T-helper 1 cell (primary cell): Measurements from ENCODE around the gene ACSM3.
"Not testable (repeated sequence)": the region's sequence is repeated elsewhere in the genome, so short reads cannot be mapped to it uniquely, and the experiment has no call there.

Experiments used
- DNase-seq, 5 donors: peaks; one replicate each; pipeline ENCODE4 v3.0.0-alpha.2; 2012 to 2020
- total RNA-seq, 4 donors: gene quantifications; one replicate each; lab custom pipeline; 2026; lab: John Stamatoyannopoulos, UW

The ACSM3 gene
- 5.1 to 8.3 (median 6.2) reads per million in 4 donors for total RNA-seq

GRCh38 chr16:20763461-20764232 lies at the start of gene ACSM3:
ACSM3 (plus strand) TSS chr16:20764014; CDS start chr16:20770035, 6,021 bp downstream.
- DNase-seq: peak; percentile 18 to 78 (median 58)

DNA sequence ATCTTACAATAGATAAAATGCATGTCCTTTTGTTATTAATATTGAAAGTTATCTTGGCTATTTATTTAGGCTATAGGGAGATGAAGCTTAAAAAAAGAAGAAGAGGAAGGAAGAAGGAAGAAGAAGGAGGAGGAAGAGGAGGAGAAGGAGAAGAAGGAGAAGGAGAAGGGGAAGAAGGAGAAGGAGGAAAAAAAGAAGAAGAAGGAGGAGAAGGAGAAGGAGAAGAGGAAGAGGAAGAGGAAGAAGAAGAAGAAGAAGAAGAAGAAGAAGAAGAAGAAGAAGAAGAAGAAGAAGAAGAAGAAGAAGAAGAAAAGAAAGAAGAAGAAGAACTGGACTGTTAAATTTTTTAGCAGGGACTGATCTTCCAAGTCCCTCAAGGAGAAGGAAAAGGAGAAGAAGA lies 46.1 kb upstream of the ACSM3 start:
- DNase-seq: not testable (repeated sequence)

- no peak for DNase-seq
Measured at GRCh38 chr16:20720251-20720650, 43.6 kb upstream of the ACSM3 start.

- no peak for DNase-seq
Measured at GRCh38 chr16:20726661-20727060, 37.2 kb upstream of the ACSM3 start.

DNA sequence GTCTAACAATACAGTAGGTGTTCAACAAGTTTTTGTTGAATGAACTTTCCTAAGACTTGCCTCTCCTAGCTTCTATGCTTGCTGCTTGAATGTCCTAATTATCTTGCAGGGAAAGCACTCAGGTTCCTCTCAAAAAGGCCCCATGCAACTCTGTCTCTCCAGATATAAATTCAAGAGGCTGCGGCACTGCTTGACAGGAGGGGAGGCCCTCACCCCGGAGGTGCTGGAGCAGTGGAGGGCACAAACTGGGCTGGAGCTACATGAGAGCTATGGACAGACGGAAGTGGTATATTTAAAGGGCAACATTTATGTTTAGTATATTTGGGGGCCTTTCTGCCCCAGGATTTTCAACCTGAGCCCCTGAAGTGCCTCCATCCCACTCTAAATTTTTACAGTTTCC lies 36.6 kb upstream of the ACSM3 start:
- DNase-seq: no peak

DNA sequence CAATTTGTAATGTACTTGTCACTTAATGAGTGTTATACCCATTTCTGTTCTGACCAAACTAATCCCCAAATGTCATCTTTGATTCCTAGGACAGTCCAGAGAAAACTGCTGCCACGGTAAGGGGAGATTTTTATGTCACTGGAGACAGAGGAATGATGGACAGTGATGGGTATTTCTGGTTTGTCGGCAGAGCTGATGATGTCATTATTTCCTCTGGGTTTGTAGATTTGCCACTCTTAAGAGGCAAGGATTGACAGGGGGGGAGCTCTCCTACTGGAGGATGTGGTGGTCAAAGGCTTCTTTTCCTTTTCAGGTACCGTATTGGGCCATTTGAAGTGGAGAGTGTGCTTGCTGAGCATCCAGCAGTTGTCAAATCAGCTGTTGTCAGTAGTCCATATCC lies 34.7 kb upstream of the ACSM3 start:
- no peak for DNase-seq

- DNase-seq: no peak
Measured at GRCh38 chr16:20734056-20734455, 29.8 kb upstream of the ACSM3 start.

GRCh38 chr16:20734782-20735181 lies 29.0 kb upstream of the ACSM3 start:
- no peak for DNase-seq

DNA sequence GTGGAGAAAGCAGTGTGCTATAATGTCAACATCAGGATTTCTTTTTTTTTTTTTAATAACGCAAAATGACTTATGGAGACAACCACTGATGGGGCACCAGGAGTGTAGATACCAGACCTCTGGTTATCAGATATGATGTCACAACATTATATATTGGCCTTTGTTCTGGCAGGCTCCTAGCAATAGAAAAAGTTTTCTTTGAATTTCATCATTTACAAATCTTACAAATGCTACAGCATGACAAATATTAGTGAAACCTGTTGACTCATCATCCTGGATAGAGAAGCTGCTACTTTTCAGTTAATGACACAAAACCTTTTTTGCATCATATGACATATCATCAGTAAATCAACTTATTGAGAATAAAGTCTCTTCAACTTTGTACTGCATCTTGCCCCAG lies 28.3 kb upstream of the ACSM3 start:
- DNase-seq: peak in 1 of 5 donors; percentile 5

GRCh38 chr16:20740007-20740883 lies 23.6 kb upstream of the ACSM3 start:
- DNase-seq: peak in 2 of 5 donors; percentile 4 to 14

- peak; percentile 81 to 92 (median 89) for DNase-seq
Measured at GRCh38 chr16:20740901-20741521, 22.8 kb upstream of the ACSM3 start.

GRCh38 chr16:20741554-20742285 lies 22.1 kb upstream of the ACSM3 start, which contains the start of gene THUMPD1:
THUMPD1 (minus strand) TSS chr16:20741818; CDS start chr16:20741739, 79 bp downstream.
- DNase-seq: peak; percentile 94 to 97 (median 97)

DNA sequence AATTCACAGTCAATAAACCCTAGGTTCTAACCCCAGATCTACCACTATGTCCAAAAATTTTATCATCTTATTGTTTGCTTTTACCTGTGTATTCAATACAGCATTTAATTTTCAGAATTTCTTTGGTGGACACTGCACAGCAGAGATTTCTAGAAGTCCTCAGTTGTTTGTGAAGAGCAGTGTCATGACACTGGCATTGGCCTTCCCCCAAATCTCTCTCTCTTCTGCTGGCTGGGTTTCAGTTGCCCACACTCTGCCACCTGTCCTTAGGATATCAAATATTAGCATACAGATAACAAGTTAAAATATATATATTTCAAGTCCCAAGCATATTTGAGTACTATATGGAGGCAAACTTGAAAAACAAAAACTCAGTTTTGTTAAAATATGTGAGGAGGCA lies 20.2 kb upstream of the ACSM3 start:
- DNase-seq: no peak

DNA sequence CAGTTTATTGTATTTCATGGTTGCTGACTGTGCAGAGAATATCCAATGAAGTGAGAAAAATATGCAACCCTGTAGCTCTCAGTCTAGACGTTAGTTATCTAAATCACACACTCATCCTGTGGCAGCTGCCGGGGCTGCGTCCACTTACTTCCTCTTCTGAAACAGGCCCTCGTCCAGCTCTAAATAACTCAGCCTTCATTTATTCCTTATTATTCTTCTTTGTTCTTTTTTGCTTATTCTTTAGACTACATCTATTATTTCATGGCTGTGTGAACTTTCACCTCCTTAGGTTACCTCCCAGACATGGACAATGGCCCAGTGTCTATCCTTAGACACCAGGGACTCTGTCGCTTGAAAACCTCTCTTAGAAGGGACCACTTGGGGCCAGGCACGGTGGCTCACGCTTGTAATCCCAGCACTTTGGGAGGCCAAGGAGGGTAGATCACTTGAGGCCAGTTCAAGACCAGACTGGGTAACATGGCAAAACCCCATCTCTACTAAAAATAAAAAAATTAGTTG lies 18.8 kb upstream of the ACSM3 start:
- DNase-seq: no peak

GRCh38 chr16:20746461-20746860 lies 17.4 kb upstream of the ACSM3 start:
- no peak for DNase-seq

DNA sequence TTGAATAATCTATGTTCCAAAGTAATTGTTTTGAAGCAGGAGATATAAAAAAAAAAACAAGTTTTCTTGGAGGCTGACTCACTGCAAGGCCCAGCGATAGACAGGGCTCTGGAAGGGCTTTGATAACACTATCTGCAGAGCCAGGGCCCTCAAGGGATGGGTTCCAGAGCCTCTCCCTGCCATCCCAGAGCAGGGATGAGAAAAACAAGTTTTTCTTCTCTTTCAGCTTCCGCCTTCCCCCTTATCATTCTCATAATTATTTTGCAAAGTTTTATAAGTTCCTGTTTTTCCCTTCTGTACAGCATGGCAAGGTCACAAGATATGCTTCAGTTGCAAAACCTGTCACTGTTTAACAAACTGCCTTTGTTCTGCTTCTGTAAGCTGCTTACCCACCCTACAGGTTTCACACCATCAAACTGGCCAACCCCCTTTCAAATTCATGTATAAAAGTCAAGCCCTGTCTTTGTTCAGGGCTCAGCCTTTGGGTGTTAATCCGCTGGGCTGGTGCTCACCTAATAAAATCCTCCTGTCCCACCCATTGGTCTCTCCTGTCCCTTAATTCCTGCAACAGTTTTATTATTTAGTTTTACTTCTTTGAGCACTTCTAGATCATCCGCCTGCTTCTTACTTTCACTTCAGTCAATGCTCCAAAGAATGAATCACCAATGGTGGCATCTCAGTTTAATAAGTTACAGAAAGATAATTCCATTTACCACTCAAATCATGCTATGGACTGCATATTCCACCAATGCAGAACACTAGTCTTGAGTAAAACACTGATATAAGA lies 16.6 kb upstream of the ACSM3 start:
- DNase-seq: no peak

GRCh38 chr16:20749474-20749873 lies 14.3 kb upstream of the ACSM3 start:
- DNase-seq: no peak

- DNase-seq: no peak
Measured at GRCh38 chr16:20750558-20750957, 13.3 kb upstream of the ACSM3 start.

- no peak for DNase-seq
Measured at GRCh38 chr16:20753727-20754126, 10.1 kb upstream of the ACSM3 start.

GRCh38 chr16:20755238-20755637 lies 8.6 kb upstream of the ACSM3 start:
- no peak for DNase-seq

DNA sequence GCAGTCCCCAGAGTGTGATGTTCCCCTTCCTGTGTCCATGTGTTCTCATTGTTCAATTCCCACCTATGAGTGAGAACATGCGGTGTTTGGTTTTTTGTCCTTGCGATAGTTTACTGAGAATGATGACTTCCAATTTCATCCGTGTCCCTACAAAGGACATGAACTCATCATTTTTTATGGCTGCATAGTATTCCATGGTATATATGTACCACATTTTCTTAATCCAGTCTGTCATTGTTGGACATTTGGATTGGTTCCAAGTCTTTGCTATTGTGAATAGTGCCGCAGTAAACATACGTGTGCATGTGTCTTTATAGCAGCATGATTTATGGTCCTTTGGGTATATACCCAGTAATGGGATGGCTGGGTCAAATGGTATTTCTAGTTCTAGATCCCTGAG lies 8.0 kb upstream of the ACSM3 start:
- not testable (repeated sequence) for DNase-seq
